Testis (tissue), 2 donors: Measurements from ENCODE around the gene MGAT5.

Source experiments
- POLR2A ChIP-seq: fragments of 450-650 bp; IDR thresholded peaks from one replicate; pipeline ENCODE4 v1.6.1; 2017; ENCODE audit warnings: antibody characterized with exemption, mild to moderate bottlenecking, moderate library complexity
- TF ChIP-seq, protein P1 (sequence below), 3 experiments: fragments of 450-650 bp in 2 of 3; fragments of 200-600 bp in 1 of 3; sonication (generic) in 1 of 3; IDR thresholded peaks; one replicate each; pipeline ENCODE4 v1.5.1; 2016 to 2019; ENCODE audit warnings: antibody characterized with exemption in 3 of 3, mild to moderate bottlenecking in 2 of 3, moderate library complexity in 1 of 3

DNA sequence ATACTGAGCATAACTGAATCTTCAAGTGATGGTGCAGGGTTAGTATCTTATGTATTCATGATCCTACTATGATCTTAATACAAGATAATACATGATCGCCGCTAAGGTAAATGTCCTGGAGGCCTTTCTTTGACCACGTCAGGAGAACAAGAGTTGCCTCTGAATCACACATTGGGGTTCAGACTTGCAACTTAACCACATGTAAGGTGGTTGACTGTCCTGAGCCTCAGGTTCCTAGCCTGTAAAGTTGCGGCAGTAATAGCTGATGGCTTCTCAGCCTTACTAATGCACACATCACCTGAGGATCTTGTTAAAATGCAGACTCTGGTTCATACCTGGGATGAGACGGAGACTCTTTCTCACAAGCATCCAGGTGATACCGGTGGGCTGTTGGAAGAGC is 112.5 kb downstream of the MGAT5 start:
- TF ChIP-seq, protein P1, sequence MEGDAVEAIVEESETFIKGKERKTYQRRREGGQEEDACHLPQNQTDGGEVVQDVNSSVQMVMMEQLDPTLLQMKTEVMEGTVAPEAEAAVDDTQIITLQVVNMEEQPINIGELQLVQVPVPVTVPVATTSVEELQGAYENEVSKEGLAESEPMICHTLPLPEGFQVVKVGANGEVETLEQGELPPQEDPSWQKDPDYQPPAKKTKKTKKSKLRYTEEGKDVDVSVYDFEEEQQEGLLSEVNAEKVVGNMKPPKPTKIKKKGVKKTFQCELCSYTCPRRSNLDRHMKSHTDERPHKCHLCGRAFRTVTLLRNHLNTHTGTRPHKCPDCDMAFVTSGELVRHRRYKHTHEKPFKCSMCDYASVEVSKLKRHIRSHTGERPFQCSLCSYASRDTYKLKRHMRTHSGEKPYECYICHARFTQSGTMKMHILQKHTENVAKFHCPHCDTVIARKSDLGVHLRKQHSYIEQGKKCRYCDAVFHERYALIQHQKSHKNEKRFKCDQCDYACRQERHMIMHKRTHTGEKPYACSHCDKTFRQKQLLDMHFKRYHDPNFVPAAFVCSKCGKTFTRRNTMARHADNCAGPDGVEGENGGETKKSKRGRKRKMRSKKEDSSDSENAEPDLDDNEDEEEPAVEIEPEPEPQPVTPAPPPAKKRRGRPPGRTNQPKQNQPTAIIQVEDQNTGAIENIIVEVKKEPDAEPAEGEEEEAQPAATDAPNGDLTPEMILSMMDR (IDR thresholded peaks at IDR 0.05) = no peak
- no peak for TF ChIP-seq POLR2A
